Measurements from ENCODE around the gene STK10. TPM values are rescaled to one million over a fixed set of nuclear protein-coding genes. Genes with fewer than 3 reads are reported as not detected.

Gene STK10
- total and polyA plus RNA-seq, 11 donors, result 5.5 to 52.9 (median 10.2) TPM

- peaks cover 5 to 93% (median 37%) of the 10 kb centered on the region in 12 donors for H3K4me1 ChIP-seq
- ATAC-seq (peak in 1 of 4 donors; percentile 27), DNase-seq (no peak)
- TF ChIP-seq POLR2A (IDR thresholded peaks at IDR 0.05), result no peak
- TF ChIP-seq CTCF (IDR thresholded peaks at IDR 0.05), result no peak
- no peaks in the 10 kb centered on the region for H3K9me3 ChIP-seq
- no peaks in the 10 kb centered on the region for H3K27me3 ChIP-seq
- H3K27ac ChIP-seq, result peak overlapping the region in 10 of 12 donors; percentile 52 to 88 (median 70)
- peak overlapping the region in 4 of 12 donors; percentile 21 to 34 (median 30) for H3K4me3 ChIP-seq
- H3K36me3 ChIP-seq, result peaks cover 0 to 32% (median 3%) of the 10 kb centered on the region in 9 donors
- intact Hi-C loops (cut with DNase I), result loop anchor here in 2 of 10 donors (5.0 to 10.0 kb wide), 2 partner anchors 170 to 343 kb away; partner anchors contain the start of genes SH3PXD2B (in 1 of the 2) and UBTD2 (in 1 of the 2)
These were observed 76.2 kb downstream of the STK10 start for GRCh38 chr5:172111852-172112225.

GRCh38 chr5:172110921-172111851 is 76.8 kb downstream of the STK10 start:
- DNase-seq (peak in 4 of 5 donors; percentile 48 to 73 (median 61)), ATAC-seq (peak; percentile 14 to 57 (median 52))
- 12 to 16% (median 13%) methylated on average over 17 of the region's 17 CpGs for WGBS, 4 donors
- H3K36me3 ChIP-seq, result peaks cover 0 to 31% (median 1%) of the 10 kb centered on the region in 9 donors
- intact Hi-C loops (cut with DNase I), result loop anchor here in 2 of 10 donors (5.0 to 10.0 kb wide), 2 partner anchors 171 to 344 kb away; partner anchors contain the start of genes SH3PXD2B (in 1 of the 2) and UBTD2 (in 1 of the 2)
- H3K4me1 ChIP-seq, result peaks cover 5 to 96% (median 41%) of the 10 kb centered on the region in 12 donors
- H3K27me3 ChIP-seq, result no peaks in the 10 kb centered on the region
- TF ChIP-seq POLR2A (IDR thresholded peaks at IDR 0.05) (no peak), CTCF (IDR thresholded peaks at IDR 0.05) (no peak)
- H3K4me3 ChIP-seq, result peak overlapping the region in 9 of 12 donors; percentile 5 to 44 (median 29)
- H3K9me3 ChIP-seq, result no peaks in the 10 kb centered on the region
- H3K27ac ChIP-seq, result peak overlapping the region; percentile 37 to 88 (median 68)

GRCh38 chr5:172110260-172110815 is 77.7 kb downstream of the STK10 start:
- Histone ChIP-seq H3K27ac (peak overlapping the region; percentile 37 to 88 (median 68)), H3K27me3 (no peaks in the 10 kb centered on the region), H3K4me3 (peak overlapping the region in 1 of 12 donors; percentile 34), H3K4me1 (peaks cover 5 to 87% (median 41%) of the 10 kb centered on the region in 12 donors), H3K36me3 (peaks cover 0 to 31% (median 2%) of the 10 kb centered on the region in 9 donors), H3K9me3 (no peaks in the 10 kb centered on the region)
- ATAC-seq (peak in 3 of 4 donors; percentile 14 to 43 (median 25)), DNase-seq (peak in 2 of 5 donors; percentile 16 to 53)
- WGBS, 4 donors, result 35 to 47% (median 41%) methylated on average over 14 of the region's 14 CpGs
- TF ChIP-seq CTCF (IDR thresholded peaks at IDR 0.05) (no peak), POLR2A (IDR thresholded peaks at IDR 0.05) (no peak)
- intact Hi-C loops (cut with DNase I), result loop anchor here in 2 of 10 donors (5.0 to 10.0 kb wide), 2 partner anchors 172 to 344 kb away; partner anchors contain the start of genes SH3PXD2B (in 1 of the 2) and UBTD2 (in 1 of the 2)
